Activated naive CD8-positive, alpha-beta T cell treated with anti-CD3 and anti-CD28 coated beads, Interleukin-2, amount 50 U/mL, for 16 hours (primary cell): ENCODE data around the gene SEC22C.
"Not testable (repeated sequence)": the region's sequence is repeated elsewhere in the genome, so short reads cannot be mapped to it uniquely, and the experiment has no call there.

ENCODE experiments used
- DNase-seq: peaks from one replicate; pipeline ENCODE4 v3.0.0-alpha.2; 2020; ENCODE audit warnings: low read depth, low spot score

SEC22C gene, protein sequence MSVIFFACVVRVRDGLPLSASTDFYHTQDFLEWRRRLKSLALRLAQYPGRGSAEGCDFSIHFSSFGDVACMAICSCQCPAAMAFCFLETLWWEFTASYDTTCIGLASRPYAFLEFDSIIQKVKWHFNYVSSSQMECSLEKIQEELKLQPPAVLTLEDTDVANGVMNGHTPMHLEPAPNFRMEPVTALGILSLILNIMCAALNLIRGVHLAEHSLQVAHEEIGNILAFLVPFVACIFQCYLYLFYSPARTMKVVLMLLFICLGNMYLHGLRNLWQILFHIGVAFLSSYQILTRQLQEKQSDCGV

GRCh38 chr3:42581709-42582473, at the start of gene SEC22C:
SEC22C (minus strand) TSS chr3:42581967; CDS start chr3:42569046, 12,921 bp downstream.
- DNase-seq: peak; percentile 94

- no peak for DNase-seq
These were observed 31.7 kb upstream of the SEC22C start for GRCh38 chr3:42613462-42613861.

DNA sequence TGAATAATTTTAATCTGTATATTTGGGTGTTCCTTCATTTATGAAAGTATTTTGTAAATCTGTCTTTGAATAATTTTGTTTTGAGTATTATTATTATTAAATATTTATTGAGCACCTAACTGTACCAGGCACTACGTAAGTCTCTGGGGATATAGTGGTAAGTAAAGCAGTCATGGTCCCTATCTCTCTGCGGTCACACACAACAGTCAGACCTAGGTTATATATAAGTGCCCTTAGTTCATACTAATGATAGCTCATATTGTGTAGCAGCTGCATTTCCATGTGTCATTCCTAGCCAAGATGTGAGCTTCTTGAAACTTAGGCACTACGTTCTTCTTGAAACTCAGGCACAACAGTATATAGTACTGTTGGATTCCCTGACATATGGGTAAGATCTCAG, 31.2 kb upstream of the SEC22C start:
- DNase-seq: no peak

DNA sequence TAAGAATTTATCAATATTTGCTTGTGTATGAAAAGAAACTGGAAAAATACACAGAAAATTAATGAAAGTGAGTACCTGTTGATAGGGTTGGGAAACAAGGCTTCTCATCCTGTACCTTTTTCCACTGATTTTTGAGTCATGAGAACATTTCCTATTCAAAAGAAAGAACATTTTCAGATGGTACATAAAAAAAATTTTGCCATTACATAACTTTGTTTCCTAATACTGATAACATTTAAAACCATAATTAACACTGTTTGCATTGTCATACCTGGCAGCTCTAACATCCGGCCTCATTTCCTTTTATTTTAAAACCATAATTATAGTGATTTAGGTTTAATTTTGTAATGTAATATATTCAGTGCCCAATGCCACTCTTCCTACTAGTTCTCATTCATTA, 30.4 kb upstream of the SEC22C start:
- DNase-seq: no peak

GRCh38 chr3:42610976-42611375, 29.2 kb upstream of the SEC22C start:
- no peak for DNase-seq

GRCh38 chr3:42608581-42608980, 26.8 kb upstream of the SEC22C start:
- DNase-seq: no peak

GRCh38 chr3:42605546-42606173, 23.9 kb upstream of the SEC22C start:
- no peak for DNase-seq

DNA sequence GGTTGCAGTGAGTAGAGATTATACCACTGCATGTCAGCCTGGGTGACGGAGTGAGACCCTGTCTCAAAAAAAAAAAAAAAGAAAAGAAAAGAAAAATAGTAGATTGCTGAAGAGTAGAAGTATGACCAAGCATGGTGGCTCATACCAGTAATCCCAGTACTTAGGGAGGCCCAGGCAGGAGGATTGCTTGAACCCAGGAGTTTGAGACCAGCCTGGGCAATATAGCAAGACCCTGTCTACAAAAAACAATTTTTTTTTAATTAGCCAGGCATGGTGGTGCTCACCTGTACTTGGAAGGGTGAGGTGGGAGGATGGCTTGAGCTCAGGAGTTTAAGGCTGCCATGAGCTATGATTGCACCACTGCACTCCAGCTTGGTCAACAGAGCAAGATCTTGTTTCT, 21.2 kb upstream of the SEC22C start:
- no peak for DNase-seq

DNA sequence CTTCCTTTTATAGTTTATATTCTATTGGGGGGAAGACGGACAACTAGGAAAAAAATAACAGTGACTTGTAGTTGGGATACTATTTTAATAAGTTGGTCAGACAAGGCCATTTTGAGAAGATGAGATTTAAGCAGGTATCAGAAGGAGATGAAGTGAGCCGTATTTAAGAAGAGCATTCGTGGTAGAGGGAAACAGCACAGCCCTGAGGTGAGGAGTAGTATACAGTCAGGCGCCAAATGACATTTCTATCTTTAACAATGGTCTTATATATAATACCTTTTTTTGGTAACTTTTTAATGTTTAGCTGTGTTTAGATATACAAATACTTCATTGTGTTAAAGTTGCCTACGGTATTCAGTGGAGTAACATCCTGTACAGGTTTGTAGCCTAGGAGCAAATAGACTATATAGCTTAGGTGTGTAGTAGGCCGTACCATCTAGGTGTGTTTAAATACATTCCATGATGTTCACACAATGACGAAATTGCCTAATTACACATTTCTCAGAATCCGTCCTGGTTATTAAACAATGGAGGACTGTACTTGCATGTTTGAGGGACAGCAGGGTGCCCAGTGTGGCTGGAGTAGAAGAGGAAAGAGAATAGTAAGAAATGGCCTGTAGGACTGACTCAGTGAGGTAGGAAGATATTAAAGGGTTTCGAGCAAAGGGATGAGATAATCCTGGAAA, 20.3 kb upstream of the SEC22C start:
- no peak for DNase-seq

- DNase-seq: no peak
These were observed 19.4 kb upstream of the SEC22C start for GRCh38 chr3:42600958-42601675.

GRCh38 chr3:42600111-42600957, 18.6 kb upstream of the SEC22C start, which contains the start of gene NKTR:
NKTR (plus strand) TSS chr3:42600686; CDS start chr3:42601007, 321 bp downstream.
- DNase-seq: peak; percentile 97

GRCh38 chr3:42597098-42597497, 15.3 kb upstream of the SEC22C start:
- not testable (repeated sequence) for DNase-seq

DNA sequence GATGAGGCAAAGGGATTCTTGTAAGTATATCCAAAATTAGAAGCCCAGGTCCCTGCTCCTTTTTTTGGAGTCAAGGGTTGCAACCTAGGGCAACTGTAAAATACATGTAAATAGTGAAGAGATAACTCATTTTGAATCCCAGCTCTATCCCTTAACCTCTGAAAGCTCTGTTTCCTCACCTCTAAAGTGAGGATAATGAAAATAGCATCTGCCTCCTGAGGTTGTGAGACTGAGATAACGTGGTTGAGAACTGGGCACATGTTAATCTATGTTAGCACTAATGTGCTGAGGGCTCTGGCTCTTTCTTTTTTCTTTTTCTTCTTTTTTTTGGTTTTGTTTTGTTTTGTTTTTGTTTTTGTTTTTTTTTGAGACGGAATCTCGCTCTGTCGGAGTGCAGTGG, 13.9 kb upstream of the SEC22C start:
- no peak for DNase-seq

GRCh38 chr3:42593635-42594034, 11.9 kb upstream of the SEC22C start:
- no peak for DNase-seq

- no peak for DNase-seq
These were observed 10.0 kb upstream of the SEC22C start for GRCh38 chr3:42591811-42592210.

DNA sequence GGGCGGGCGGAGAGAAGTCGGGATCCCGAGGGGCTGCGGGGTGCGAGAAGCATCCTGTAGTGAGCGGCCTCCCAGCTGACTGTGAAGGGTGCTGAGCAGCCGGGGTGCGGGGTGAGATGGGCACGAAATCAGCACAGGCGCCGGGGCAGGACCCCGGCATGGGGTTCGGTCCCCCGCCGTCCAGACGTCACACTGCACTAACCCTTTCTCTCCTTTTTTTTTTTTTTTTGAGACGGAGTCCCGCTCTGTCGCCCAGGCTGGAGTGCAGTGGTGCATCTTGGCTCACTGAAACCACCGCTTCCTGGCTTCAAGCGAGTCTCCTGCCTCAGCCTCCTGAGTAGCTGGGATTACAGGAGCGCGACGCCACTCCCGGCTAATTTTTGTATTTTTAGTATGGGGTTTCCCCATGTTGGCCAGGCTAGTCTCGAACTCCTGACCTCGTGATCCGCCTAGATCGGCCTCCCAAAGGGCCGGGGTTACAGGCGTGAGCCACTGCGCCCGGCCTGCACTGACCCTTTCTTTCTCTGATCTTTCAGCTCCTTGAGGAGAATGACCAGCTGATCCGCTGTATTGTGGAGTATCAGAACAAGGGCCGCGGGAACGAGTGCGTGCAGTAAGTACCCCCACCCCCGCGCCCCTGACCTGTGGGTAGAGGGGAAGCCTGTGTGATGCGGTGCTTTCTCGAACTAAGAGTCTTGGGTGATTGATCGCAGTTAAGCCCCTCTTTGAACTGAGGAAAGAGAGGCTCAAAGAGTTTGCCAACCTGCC, 9.4 kb upstream of the SEC22C start:
- no peak for DNase-seq

DNA sequence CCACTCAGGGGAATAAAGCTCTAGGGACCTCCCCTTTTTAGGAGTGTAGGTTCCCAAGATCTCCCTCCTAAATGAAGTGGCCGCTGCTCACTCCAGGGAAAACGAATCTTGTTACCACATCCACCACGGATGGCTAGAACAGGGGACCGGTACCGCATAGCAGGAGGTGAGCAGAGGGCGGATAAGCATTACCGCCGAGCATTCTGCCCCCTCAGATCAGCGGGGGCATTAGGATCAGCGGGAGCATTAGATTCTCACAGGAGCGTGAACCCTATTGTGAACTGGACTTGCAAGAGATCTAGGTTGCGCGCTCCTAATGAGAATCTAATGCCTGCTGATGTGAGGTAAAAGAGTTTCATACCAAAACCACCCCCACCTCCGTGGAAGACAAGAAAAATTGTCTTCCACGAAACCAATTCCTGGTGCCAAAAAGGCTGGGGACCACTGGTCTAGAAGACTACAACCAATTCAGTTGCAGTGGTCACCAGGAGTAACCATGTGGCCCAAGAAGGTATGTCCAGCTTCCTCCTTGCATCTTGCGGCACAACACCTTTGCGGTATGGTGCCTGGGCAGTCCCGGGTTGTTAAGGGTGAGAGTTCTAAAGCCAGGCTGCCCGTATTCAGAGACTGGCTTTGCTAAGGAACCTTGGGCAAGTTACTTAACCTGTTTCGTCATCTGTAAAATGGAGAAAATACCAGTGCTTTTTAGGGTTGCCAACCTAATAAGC, 7.8 kb upstream of the SEC22C start:
- DNase-seq: no peak

- no peak for DNase-seq
These were observed 6.9 kb upstream of the SEC22C start for GRCh38 chr3:42588625-42589024.
